SK-N-SH treated with all-trans-retinoic acid at 6 μM for 48 hours (cell line): ENCODE data around the gene FBXL17.

Source experiments
- ATAC-seq: fragments of 200-7000 bp; cut with Tn5 transposase; 3 replicates; pipeline ENCODE4 v1.9.1; 2020; ENCODE audit warnings: mild to moderate bottlenecking, moderate library complexity
- BACH2 ChIP-seq: fragments of 250-450 bp; sonication (Bioruptor Pico); IDR thresholded peaks from 2 replicates; pipeline ENCODE4 v1.9.0; 2021; ENCODE audit warnings: mild to moderate bottlenecking, borderline replicate concordance
- CREB5 ChIP-seq: fragments of 250-450 bp; sonication (Bioruptor Pico); IDR thresholded peaks from 2 replicates; pipeline ENCODE4 v1.5.1; 2020; ENCODE audit warnings: low read depth, mild to moderate bottlenecking, moderate library complexity
- CSDC2 ChIP-seq: fragments of 250-450 bp; sonication (Bioruptor Pico); IDR thresholded peaks from 2 replicates; pipeline ENCODE4 v1.5.0; 2020; ENCODE audit warnings: mild to moderate bottlenecking, moderate library complexity
- CSRNP3 ChIP-seq: fragments of 250-450 bp; sonication (Bioruptor Pico); IDR thresholded peaks from 2 replicates; pipeline ENCODE4 v1.5.1; 2021; ENCODE audit warnings: mild to moderate bottlenecking, moderate library complexity
- OSR1 ChIP-seq: fragments of 250-450 bp; sonication (Bioruptor Pico); IDR thresholded peaks from 2 replicates; pipeline ENCODE4 v1.8.0; 2022; ENCODE audit warnings: moderate library complexity, mild to moderate bottlenecking, inconsistent platforms
- PATZ1 ChIP-seq: fragments of 250-450 bp; sonication (Bioruptor Pico); IDR thresholded peaks from 2 replicates; pipeline ENCODE4 v1.8.0; 2020; ENCODE audit warnings: mild to moderate bottlenecking, moderate library complexity, borderline replicate concordance
- POU6F1 ChIP-seq: fragments of 250-450 bp; sonication (Bioruptor Pico); IDR thresholded peaks from 2 replicates; pipeline ENCODE4 v1.8.0; 2021; ENCODE audit warnings: low read depth, mild to moderate bottlenecking, moderate library complexity, borderline replicate concordance
- PPARA ChIP-seq: fragments of 250-450 bp; sonication (Bioruptor Pico); IDR thresholded peaks from 2 replicates; pipeline ENCODE4 v1.5.0; 2020; ENCODE audit warnings: mild to moderate bottlenecking, borderline replicate concordance
- RARB ChIP-seq: fragments of 250-450 bp; sonication (Bioruptor Pico); IDR thresholded peaks from 2 replicates; pipeline ENCODE4 v1.8.0; 2021; ENCODE audit warnings: mild to moderate bottlenecking, moderate library complexity
- SNAI2 ChIP-seq: fragments of 250-450 bp; sonication (Bioruptor Pico); IDR thresholded peaks from 2 replicates; pipeline ENCODE4 v1.5.0; 2020; ENCODE audit warnings: mild to moderate bottlenecking, moderate library complexity
- TCF4 ChIP-seq: fragments of 250-450 bp; sonication (Bioruptor Pico); IDR thresholded peaks from 2 replicates; pipeline ENCODE4 v1.8.0; 2021; ENCODE audit warnings: mild to moderate bottlenecking, moderate library complexity, borderline replicate concordance
- TOX ChIP-seq: fragments of 250-450 bp; sonication (Bioruptor Pico); IDR thresholded peaks from 2 replicates; pipeline ENCODE4 v1.8.0; 2021; ENCODE audit warnings: mild to moderate bottlenecking, moderate library complexity, borderline replicate concordance
- TSHZ2 ChIP-seq: fragments of 250-450 bp; sonication (Bioruptor Pico); IDR thresholded peaks from 2 replicates; pipeline ENCODE4 v1.5.0; 2020; ENCODE audit warnings: mild to moderate bottlenecking, moderate library complexity
- ZC3H10 ChIP-seq: fragments of 250-450 bp; sonication (Bioruptor Pico); IDR thresholded peaks from 2 replicates; pipeline ENCODE4 v1.5.1; 2021; ENCODE audit warnings: mild to moderate bottlenecking, moderate library complexity
- ZFP3 ChIP-seq: fragments of 250-450 bp; sonication (Bioruptor Pico); IDR thresholded peaks from 2 replicates; pipeline ENCODE4 v1.5.0; 2020; ENCODE audit warnings: mild to moderate bottlenecking, moderate library complexity
- ZFP30 ChIP-seq: fragments of 450-650 bp; formaldehyde crosslinking; IDR thresholded peaks from 2 replicates; pipeline ENCODE4 v1.5.0; 2022; ENCODE audit warnings: mild to moderate bottlenecking, moderate library complexity
- ZNF565 ChIP-seq: fragments of 450-650 bp; formaldehyde crosslinking; conservative IDR thresholded peaks from 2 replicates; pipeline ENCODE4 v1.5.0; 2020; ENCODE audit warnings: low read depth, mild to moderate bottlenecking, moderate library complexity
- ZNF70 ChIP-seq: fragments of 450-650 bp; formaldehyde crosslinking; IDR thresholded peaks from 2 replicates; pipeline ENCODE4 v1.5.0; 2020; ENCODE audit warnings: mild to moderate bottlenecking, moderate library complexity

Gene FBXL17

GRCh38 chr5:108149369-108149768 is 232.5 kb downstream of the FBXL17 start:
- no peak for ATAC-seq
- no peak for TF ChIP-seq SNAI2 (CRISPR knock-in tag)
- TF ChIP-seq BACH2 (CRISPR knock-in tag) = no peak
- no peak for TF ChIP-seq ZFP30 (CRISPR knock-in tag)
- no peak for TF ChIP-seq ZNF565 (CRISPR knock-in tag)
- TF ChIP-seq CREB5 (CRISPR knock-in tag) = no peak
- no peak for TF ChIP-seq ZFP3 (CRISPR knock-in tag)
- no peak for TF ChIP-seq TSHZ2 (CRISPR knock-in tag)
- no peak for TF ChIP-seq OSR1 (CRISPR knock-in tag)
- TF ChIP-seq ZNF70 = no peak

- no peak for TF ChIP-seq ZC3H10 (CRISPR knock-in tag)
- peak; percentile 86 for ATAC-seq
Observed at GRCh38 chr5:108148715-108149139, 233.2 kb downstream of the FBXL17 start.

- TF ChIP-seq RARB = no peak
- no peak for TF ChIP-seq SNAI2 (CRISPR knock-in tag)
- ATAC-seq = no peak
Observed at GRCh38 chr5:108146222-108146621, 235.7 kb downstream of the FBXL17 start.

GRCh38 chr5:108145351-108145750 is 236.5 kb downstream of the FBXL17 start:
- ATAC-seq = no peak

More at GRCh38 chr5:108145351-108145750, 236.5 kb downstream of the FBXL17 start:
- TF ChIP-seq TCF4 (CRISPR knock-in tag) (no peak), PATZ1 (CRISPR knock-in tag) (no peak), CREB5 (CRISPR knock-in tag) (no peak), CSRNP3 (CRISPR knock-in tag) (no peak), TOX (no peak), CSDC2 (CRISPR knock-in tag) (no peak), PPARA (CRISPR knock-in tag) (no peak), POU6F1 (no peak), BACH2 (CRISPR knock-in tag) (no peak), ZFP30 (CRISPR knock-in tag) (no peak)
